Fibroblast of the aortic adventitia (primary cell): ENCODE results near the gene COL6A6. TPM values are rescaled to one million over a fixed set of nuclear protein-coding genes. Genes with fewer than 3 reads are reported as not detected.

ENCODE experiments used
- DNase-seq: peaks from one replicate; pipeline ENCODE4 v3.0.0-alpha.2; 2010; ENCODE audit warnings: low read depth
- H3K4me3 ChIP-seq: 2 replicates; pipeline ENCODE4 v1.5.1; 2011; ENCODE audit warnings: low read depth, mild to moderate bottlenecking, control low read depth, low read length, moderate library complexity
- total RNA-seq: library from RNA; depleted of rRNA; stranded (reverse); fragments of >200 nt; gene quantifications from 2 replicates; pipeline ENCODE4 v1.2.3, GENCODE V29; 2012; ENCODE audit warnings: low replicate concordance
- TF ChIP-seq, protein P1 (sequence below): IDR thresholded peaks from 2 replicates; pipeline ENCODE4 v1.5.1; 2011; ENCODE audit warnings: mild to moderate bottlenecking, low read length, control low read depth, inconsistent platforms; ENCODE audit not compliant: insufficient read depth

The COL6A6 gene
- total RNA-seq, 1 donor, result 20.7 TPM

DNA sequence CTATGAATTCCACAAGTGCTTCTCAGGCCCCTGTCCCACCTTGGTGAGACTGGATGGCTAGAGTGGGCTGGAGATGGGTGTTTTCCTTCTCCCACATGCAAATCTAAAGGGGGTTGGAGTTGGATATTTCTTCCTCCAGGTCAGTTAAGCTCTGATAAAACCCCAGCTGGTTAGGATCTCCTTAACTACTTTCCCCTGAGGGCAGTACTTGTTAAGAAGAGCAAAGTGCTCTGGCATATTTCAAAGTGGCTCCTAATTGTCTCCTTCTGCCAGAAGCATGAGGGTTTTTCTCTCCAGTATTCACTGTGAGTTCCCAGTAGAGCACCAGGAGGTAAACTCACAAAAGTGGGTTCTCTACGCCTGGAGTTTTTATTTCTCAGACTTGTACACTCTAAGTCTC is 31.4 kb downstream of the COL6A6 start:
- DNase-seq, result no peak
- no peak overlapping the region for H3K4me3 ChIP-seq
- TF ChIP-seq, protein P1, sequence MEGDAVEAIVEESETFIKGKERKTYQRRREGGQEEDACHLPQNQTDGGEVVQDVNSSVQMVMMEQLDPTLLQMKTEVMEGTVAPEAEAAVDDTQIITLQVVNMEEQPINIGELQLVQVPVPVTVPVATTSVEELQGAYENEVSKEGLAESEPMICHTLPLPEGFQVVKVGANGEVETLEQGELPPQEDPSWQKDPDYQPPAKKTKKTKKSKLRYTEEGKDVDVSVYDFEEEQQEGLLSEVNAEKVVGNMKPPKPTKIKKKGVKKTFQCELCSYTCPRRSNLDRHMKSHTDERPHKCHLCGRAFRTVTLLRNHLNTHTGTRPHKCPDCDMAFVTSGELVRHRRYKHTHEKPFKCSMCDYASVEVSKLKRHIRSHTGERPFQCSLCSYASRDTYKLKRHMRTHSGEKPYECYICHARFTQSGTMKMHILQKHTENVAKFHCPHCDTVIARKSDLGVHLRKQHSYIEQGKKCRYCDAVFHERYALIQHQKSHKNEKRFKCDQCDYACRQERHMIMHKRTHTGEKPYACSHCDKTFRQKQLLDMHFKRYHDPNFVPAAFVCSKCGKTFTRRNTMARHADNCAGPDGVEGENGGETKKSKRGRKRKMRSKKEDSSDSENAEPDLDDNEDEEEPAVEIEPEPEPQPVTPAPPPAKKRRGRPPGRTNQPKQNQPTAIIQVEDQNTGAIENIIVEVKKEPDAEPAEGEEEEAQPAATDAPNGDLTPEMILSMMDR, result no peak

DNA sequence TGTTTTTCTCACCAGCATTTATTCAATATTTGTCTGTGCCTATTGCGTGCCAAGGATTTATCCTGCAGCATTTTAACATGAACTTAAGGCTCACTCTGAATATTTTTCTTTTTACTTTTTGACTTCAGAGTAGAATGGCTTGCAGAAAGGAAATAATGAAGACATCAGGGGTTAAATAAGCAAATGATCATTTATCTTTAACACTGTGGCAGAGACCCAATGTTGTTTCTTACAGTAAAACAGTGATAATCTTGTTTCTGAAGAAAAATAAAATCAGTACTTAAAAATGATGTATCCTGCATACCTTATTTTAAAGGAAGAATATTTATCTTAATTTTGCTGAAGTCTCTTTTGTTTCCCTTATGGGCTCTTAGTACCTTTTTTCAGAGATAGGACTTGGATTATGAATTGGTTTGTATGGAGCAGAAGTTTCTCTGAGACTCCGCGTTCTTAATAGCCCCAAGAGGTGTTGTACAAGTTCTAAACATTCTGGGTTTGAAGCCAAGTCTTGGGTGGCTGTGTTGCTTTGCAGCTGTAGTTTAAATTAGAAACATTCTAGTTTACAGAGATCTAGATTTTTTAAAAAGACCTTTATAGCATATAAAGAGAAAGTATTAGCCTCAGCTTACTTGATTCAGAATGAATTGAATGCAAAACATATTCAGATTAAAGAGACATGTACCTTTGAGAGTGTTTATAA is 40.5 kb downstream of the COL6A6 start:
- DNase-seq, result no peak
- no peak overlapping the region for H3K4me3 ChIP-seq
- TF ChIP-seq, protein P1, result no peak

DNA sequence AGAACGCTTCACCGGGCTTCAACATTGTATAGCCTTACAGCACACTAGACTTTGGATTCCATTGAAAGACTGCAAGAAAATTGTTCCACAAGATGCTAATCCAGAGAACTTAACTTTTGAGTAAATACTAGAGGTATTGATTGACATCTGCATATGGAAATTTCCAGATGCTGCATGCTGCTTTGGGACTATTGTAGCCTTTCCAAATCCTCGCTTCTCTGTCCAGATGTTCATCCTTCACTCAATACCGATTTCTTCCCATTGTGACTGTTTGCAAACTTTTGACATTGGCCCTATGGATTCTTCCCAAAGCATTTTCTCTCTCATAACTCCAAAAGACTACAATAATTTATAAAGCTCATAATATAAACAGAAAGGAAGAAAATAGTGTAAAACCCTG is 41.4 kb downstream of the COL6A6 start:
- TF ChIP-seq, protein P1, result no peak
- DNase-seq, result no peak
- H3K4me3 ChIP-seq, result no peak overlapping the region

DNA sequence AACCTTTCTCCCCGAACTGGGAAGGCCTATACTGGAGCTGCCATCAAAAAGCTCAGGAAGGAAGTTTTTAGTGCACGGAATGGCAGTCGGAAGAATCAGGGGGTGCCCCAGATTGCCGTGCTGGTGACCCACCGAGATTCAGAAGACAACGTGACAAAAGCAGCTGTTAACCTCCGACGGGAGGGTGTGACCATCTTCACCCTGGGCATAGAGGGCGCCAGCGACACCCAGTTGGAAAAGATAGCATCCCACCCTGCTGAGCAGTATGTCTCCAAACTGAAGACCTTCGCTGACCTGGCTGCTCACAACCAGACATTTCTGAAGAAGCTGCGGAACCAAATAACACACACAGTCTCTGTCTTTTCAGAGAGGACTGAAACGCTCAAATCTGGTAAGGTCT is 48.2 kb downstream of the COL6A6 start:
- DNase-seq, result no peak
- TF ChIP-seq, protein P1, result no peak
- no peak overlapping the region for H3K4me3 ChIP-seq

Other genes starting within 250 kb of the COL6A6 start
- gene COL6A5, start 171.5 kb upstream of the COL6A6 start, total RNA-seq, result under 0.01 TPM in 1 of 2 replicates, not detected in the other
- gene PIK3R4, start 229.7 kb downstream of the COL6A6 start, total RNA-seq, result 29.9 and 37.1 TPM in 2 replicates